ENCODE measurements around the gene COL11A1.

GRCh38 chr1:102853136-102853535, 255.2 kb downstream of the COL11A1 start:
- TF ChIP-seq POLR2A (IDR thresholded peaks at IDR 0.05; ENCODE audit: low read depth, low read length) (no peak), POLR2AphosphoS5 (IDR thresholded peaks at IDR 0.05; ENCODE audit: low read depth, low read length) (no peak), TAF1 (IDR thresholded peaks at IDR 0.05; ENCODE audit: borderline replicate concordance, low read depth, low read length) (no peak)

Measured in GM12892 (cell line).